Esophagus (tissue), 2 donors: ENCODE measurements around the gene RAVER2. TPM values are rescaled to one million over a fixed set of nuclear protein-coding genes. Genes with fewer than 3 reads are reported as not detected.

ENCODE experiments used
- H3K27ac ChIP-seq, 2 donors: one replicate each; pipeline ENCODE4 v1.5.1; 2013; ENCODE audit warnings: low read depth in 2 of 2, mild to moderate bottlenecking in 2 of 2, inconsistent platforms in 1 of 2, low read length in 1 of 2, moderate library complexity in 1 of 2
- H3K27me3 ChIP-seq, 2 donors: one replicate each; pipeline ENCODE4 v1.6.1; 2013; ENCODE audit warnings: low read length in 2 of 2, control low read depth in 1 of 2, mild to moderate bottlenecking in 1 of 2; ENCODE audit not compliant: insufficient read depth in 2 of 2, control insufficient read depth in 1 of 2
- H3K36me3 ChIP-seq, 2 donors: one replicate each; pipeline ENCODE4 v1.6.1; 2013; ENCODE audit warnings: low read length in 1 of 2; ENCODE audit not compliant: control insufficient read depth in 2 of 2, insufficient read depth in 2 of 2
- H3K4me1 ChIP-seq, 2 donors: one replicate each; pipeline ENCODE4 v1.6.1; 2013; ENCODE audit warnings: low read length in 1 of 2; ENCODE audit not compliant: control insufficient read depth in 2 of 2, insufficient read depth in 2 of 2
- H3K4me3 ChIP-seq, 2 donors: one replicate each; pipeline ENCODE4 v1.5.1; 2013; ENCODE audit warnings: low read length in 2 of 2, mild to moderate bottlenecking in 2 of 2, low read depth in 1 of 2, moderate library complexity in 1 of 2
- H3K9me3 ChIP-seq, 2 donors: one replicate each; pipeline ENCODE4 v1.6.1; 2013; ENCODE audit warnings: mild to moderate bottlenecking in 2 of 2, low read depth in 1 of 2, low read length in 1 of 2, moderate library complexity in 1 of 2; ENCODE audit not compliant: control insufficient read depth in 2 of 2, insufficient read depth in 1 of 2
- whole genome bisulfite sequencing, 2 donors: extraction: QIAGEN DNeasy Blood & Tissue Kit; methylation state at CpG; one replicate each; pipeline ENCODE4 v1.1.7; 2013; 5-methylcytosine and 5-hydroxymethylcytosine counted together
- polyA plus RNA-seq, 2 donors: library from polyadenylated mRNA; stranded (reverse); fragments of 200-250 nt; gene quantifications; one replicate each; pipeline ENCODE4 v1.2.3, GENCODE V29; 2013
- donor health status: healthy with polysubstance abuse.
- donor health status: Bipolar disorder and iron deficiency.

Gene RAVER2
- polyA plus RNA-seq, 2 donors = 4.4 to 7.3 TPM

DNA sequence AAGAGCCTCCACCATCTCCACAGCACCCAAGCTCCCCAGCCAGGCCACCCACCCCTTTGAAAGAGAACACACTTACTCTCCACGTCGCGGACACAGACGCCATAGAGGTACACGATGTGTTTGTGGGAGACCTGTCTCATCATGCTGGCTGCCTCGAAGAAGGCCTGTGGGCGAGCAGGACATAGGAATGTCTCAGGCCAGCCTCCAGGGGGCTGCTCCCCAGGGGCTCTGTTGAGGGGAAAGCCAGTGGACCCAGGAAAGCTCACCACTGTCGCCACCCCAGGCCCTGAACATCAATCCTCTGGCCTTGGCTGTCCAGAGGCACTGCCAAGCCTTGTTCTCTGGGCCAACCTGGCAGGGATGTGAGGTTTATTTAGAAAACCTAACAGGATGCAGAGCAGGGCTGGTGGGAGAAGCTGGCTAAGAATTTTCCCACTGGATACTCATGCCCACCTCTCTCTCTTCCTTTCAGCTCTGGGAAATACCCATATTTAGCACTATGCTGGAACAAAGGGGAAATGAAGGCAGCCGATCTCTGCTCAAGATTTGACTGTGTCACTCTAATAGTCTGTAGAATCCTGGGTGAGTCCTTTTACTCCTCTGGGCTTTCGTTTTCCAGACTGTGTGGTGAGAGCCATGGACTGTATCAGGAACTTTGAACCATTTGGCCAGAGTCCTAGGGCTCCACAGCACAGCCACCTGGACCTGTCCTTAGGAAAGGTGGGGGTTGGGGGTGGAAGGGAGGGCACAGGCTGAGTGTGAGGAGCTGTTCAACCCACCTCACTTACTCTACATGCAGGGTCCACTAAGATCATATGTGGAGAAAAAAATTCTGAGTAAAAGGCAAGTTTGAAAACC lies 101.9 kb downstream of the RAVER2 start:
- H3K9me3 ChIP-seq = no peaks in the 10 kb centered on the region
- no peak overlapping the region for H3K4me3 ChIP-seq
- no peaks in the 10 kb centered on the region for H3K4me1 ChIP-seq
- H3K27me3 ChIP-seq = no peaks in the 10 kb centered on the region
- 88% methylated on average over 10 of the region's 10 CpGs for WGBS, 2 donors
- no peak overlapping the region for H3K27ac ChIP-seq
- peaks cover 27 to 57% of the 10 kb centered on the region in 2 donors for H3K36me3 ChIP-seq

DNA sequence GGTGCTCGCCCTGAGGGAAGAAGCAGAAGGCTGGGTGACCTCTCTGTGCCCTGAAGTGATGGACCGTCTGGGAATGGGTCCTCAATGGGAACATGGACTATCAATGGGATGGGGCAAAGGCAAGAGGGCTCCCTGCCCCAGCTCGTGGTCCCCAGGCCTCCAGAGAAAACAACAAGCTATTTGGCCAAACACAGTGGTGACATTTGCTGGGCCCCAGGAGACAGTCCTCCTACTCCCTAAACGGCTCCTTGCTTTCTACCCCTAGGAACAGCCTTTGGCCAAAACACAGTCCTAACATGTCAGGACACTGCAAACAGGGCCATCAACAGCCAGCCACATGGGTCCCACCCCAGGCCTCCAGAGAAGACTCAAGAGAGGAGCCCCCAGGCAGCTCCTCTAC lies 102.8 kb downstream of the RAVER2 start:
- Histone ChIP-seq H3K36me3 (peaks cover 27 to 57% of the 10 kb centered on the region in 2 donors), H3K27me3 (no peaks in the 10 kb centered on the region), H3K4me3 (no peak overlapping the region), H3K4me1 (no peaks in the 10 kb centered on the region), H3K9me3 (no peaks in the 10 kb centered on the region), H3K27ac (no peak overlapping the region)
- WGBS, 2 donors = 89 to 91% methylated on average over 4 of the region's 4 CpGs

DNA sequence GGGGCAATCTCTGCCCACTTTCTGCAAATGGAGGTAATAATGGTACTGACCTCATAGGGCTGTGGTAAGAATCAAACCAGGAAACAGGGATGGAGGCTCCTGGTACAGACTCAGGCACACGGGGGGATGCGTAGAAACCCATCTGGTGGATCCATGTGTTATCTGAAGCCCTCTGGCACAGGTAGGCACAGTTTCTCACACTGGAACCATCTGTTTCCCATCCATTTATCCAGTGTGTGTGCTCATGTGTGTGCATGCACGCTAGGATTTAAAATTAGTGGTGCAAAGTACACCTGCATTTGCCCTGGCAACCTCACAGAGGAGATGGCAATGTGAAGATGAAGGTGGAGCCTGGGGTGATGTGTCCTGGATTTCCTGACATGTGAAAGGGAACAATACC lies 103.3 kb downstream of the RAVER2 start:
- Histone ChIP-seq H3K4me1 (no peaks in the 10 kb centered on the region), H3K27me3 (no peaks in the 10 kb centered on the region), H3K4me3 (no peak overlapping the region), H3K36me3 (peaks cover 25 to 55% of the 10 kb centered on the region in 2 donors), H3K27ac (no peak overlapping the region), H3K9me3 (no peaks in the 10 kb centered on the region)
- 95 to 96% methylated on average over 3 of the region's 3 CpGs for WGBS, 2 donors

DNA sequence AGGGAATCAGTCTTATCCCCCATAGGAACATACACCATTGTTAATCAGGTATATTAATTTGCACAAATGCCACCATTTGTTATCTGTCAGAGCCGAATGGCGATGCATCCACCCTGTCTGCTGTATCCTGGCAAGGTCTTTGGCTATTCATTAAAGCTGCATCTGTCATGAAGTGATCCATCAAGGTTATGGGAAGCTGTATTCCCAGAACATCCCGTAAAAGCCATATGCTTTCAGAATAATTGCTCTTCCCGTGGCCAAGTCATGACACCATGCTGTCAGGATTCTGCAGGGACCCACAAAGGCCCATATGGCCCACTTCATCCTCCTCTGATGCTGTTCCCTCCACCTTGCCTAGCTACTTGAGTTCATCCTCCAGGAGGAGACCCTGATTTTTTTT lies 103.9 kb downstream of the RAVER2 start:
- Histone ChIP-seq H3K27me3 (no peaks in the 10 kb centered on the region), H3K36me3 (peaks cover 22 to 57% of the 10 kb centered on the region in 2 donors), H3K27ac (no peak overlapping the region), H3K4me1 (no peaks in the 10 kb centered on the region), H3K9me3 (no peaks in the 10 kb centered on the region), H3K4me3 (no peak overlapping the region)
- WGBS, 2 donors = 86 to 87% methylated on average over 4 of the region's 4 CpGs

DNA sequence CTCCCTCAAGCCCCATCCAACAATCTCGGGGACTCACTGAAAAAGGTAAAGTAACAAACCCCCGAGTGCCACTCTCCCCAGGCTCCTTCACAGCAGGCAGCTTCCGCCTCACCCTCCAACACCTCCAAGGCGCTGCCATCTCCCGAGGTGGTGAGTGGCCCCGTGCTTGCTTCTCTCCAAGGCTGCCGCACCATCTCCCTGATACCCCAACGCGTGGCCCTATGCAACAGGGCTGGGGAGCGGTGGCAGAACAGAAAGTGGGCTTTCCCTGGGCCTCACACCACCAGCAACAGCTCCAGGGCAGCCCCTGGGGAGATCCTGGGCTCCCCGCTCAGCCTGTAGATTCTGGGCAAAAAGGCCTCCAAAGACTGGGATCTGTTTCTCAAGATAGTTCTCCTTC lies 105.1 kb downstream of the RAVER2 start:
- Histone ChIP-seq H3K27me3 (no peaks in the 10 kb centered on the region), H3K9me3 (no peaks in the 10 kb centered on the region), H3K27ac (no peak overlapping the region), H3K4me1 (no peaks in the 10 kb centered on the region), H3K36me3 (peaks cover 25 to 54% of the 10 kb centered on the region in 2 donors), H3K4me3 (no peak overlapping the region)
- WGBS, 2 donors = 96% methylated on average over 11 of the region's 11 CpGs

DNA sequence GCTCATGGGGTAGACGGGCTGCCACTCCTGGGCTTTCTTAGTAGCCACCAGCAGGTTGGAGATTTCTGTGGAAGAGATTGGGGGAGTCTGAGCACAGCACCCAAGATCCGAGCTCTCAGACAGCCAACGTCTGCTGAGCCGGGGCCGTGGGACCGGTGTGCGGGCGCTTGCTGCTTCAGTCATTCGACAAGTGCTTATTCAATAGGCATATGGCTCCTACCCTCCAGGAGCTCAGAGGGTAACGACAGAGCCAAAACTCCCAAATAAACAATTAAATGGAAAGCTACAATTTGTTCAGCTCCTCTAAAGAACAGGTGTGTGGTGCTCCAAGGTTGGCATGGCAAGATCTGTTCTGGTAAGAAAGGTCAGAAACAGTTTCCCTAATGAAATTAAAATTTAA lies 106.0 kb downstream of the RAVER2 start:
- Histone ChIP-seq H3K27me3 (no peaks in the 10 kb centered on the region), H3K4me3 (no peak overlapping the region), H3K27ac (no peak overlapping the region), H3K36me3 (peaks cover 17 to 53% of the 10 kb centered on the region in 2 donors), H3K9me3 (no peaks in the 10 kb centered on the region), H3K4me1 (no peaks in the 10 kb centered on the region)
- 87 to 95% methylated on average over 10 of the region's 10 CpGs for WGBS, 2 donors

DNA sequence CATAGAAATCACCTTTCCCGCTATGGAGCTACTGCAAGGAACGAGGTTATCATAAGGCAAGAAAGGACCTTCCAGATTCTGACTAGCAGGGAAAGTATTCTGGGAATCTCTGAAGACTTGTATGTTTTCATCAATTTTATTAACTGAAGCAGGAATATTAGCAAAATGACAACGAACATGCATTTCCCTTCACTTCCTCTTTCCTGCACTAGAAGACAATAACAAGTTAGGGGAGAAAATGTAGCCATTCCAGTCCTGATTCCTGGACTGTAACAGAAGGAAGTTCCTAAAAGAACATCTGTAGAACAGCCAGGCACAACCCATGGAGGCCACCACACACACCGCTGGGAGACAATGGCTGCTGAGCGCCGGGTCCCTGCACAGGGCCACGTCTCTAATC lies 106.8 kb downstream of the RAVER2 start:
- Histone ChIP-seq H3K4me1 (no peaks in the 10 kb centered on the region), H3K27ac (no peak overlapping the region), H3K36me3 (peaks cover 15 to 52% of the 10 kb centered on the region in 2 donors), H3K9me3 (no peaks in the 10 kb centered on the region), H3K4me3 (no peak overlapping the region), H3K27me3 (no peaks in the 10 kb centered on the region)
- 81% methylated on average over 7 of the region's 7 CpGs for WGBS, 2 donors

DNA sequence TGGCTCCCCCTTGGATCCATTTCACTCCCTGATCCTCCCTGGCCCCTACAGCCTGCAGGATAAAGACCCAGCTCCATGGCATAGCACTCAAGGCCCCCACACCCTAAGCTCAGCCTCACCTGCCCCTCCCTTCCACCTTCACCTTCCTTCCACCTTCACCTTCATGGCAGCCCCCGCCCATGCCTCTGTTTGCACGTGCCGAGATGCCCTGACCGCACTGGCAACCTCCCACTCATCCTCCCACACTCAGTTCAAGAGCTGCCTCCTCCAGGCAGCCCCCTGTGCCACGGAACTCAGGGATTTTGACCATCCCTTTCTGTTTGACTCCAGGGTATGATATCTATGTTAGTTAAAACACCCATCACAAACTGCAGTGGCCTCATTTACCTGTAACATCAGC lies 109.8 kb downstream of the RAVER2 start:
- Histone ChIP-seq H3K4me1 (no peaks in the 10 kb centered on the region), H3K27ac (no peak overlapping the region), H3K36me3 (peaks cover 26 to 55% of the 10 kb centered on the region in 2 donors), H3K9me3 (no peaks in the 10 kb centered on the region), H3K27me3 (no peaks in the 10 kb centered on the region), H3K4me3 (no peak overlapping the region)
- 87 to 89% methylated on average over 5 of the region's 5 CpGs for WGBS, 2 donors

DNA sequence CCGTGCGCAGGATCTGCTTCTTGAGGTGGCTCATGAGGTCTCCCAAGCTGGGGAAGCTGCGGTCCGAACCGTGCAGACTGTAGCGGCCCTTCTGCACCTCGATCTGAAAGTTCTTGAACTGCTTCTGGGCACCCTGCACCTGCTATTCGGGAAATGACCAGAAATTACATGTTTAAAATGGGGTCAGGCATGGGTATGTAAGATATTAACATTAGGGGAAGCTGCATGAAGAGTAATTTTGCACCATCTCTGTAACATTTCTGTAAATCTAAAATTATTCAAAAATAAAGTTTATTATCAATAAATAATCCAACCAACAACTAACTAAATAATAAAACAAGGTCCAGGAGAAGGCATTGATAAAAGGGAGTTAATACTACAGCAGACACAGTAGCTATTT lies 110.7 kb downstream of the RAVER2 start:
- Histone ChIP-seq H3K9me3 (no peaks in the 10 kb centered on the region), H3K4me3 (no peak overlapping the region), H3K4me1 (no peaks in the 10 kb centered on the region), H3K36me3 (peaks cover 22 to 51% of the 10 kb centered on the region in 2 donors), H3K27ac (no peak overlapping the region), H3K27me3 (no peaks in the 10 kb centered on the region)
- 85 to 95% methylated on average over 8 of the region's 8 CpGs for whole genome bisulfite sequencing, 2 donors

DNA sequence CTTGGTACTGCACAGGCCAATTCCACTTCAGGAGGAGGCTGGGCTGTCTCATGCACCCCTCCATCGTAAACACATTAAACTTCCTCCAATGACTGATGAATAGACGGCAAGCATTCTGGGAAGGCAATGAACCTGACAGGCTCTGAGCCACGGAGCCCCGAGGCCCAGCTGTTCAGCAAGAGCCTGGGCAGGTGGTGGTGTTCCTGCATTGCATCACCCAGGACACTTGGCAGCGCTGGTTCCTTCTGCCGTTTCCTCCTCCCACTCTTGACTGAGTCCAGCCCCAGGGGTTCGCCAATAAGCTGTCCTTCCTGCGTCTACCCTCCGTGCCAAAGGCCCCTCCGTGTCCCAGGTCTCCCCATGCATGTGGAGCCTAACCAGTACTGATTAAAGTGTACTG lies 111.7 kb downstream of the RAVER2 start:
- H3K36me3 ChIP-seq = peaks cover 20 to 55% of the 10 kb centered on the region in 2 donors
- H3K27me3 ChIP-seq = no peaks in the 10 kb centered on the region
- no peaks in the 10 kb centered on the region for H3K4me1 ChIP-seq
- WGBS, 2 donors = 70 to 77% methylated on average over 10 of the region's 10 CpGs
- H3K27ac ChIP-seq = no peak overlapping the region
- H3K4me3 ChIP-seq = no peak overlapping the region
- no peaks in the 10 kb centered on the region for H3K9me3 ChIP-seq
